Stimulated activated naive CD8-positive, alpha-beta T cell treated with anti-CD3 and anti-CD28 coated beads, Interleukin-15, Interleukin-2, amounts not matched to agents 100 U/mL and 50 U/mL, for 24 hours (primary cell): ENCODE measurements around the gene KCNIP3.

Experiments
- ATAC-seq: fragments of 150-1000 bp; cut with Tn5 transposase; one replicate; pipeline ENCODE4 v1.10.0; 2021
- DNase-seq: peaks from one replicate; pipeline ENCODE4 v3.0.0; 2021

The KCNIP3 gene

GRCh38 chr2:95314598-95314963 is 17.4 kb downstream of the KCNIP3 start:
- no peak for ATAC-seq
- no peak for DNase-seq

- ATAC-seq: no peak
- peak; percentile 7 for DNase-seq
Measured at GRCh38 chr2:95314964-95315611, 17.9 kb downstream of the KCNIP3 start.

GRCh38 chr2:95315801-95316411 is 18.8 kb downstream of the KCNIP3 start:
- ATAC-seq: no peak
- no peak for DNase-seq

- DNase-seq (no peak), ATAC-seq (no peak)
Measured at GRCh38 chr2:95316466-95317122, 19.4 kb downstream of the KCNIP3 start.

GRCh38 chr2:95317123-95317500 is 20.0 kb downstream of the KCNIP3 start:
- no peak for DNase-seq
- no peak for ATAC-seq

- ATAC-seq (no peak), DNase-seq (no peak)
Measured at GRCh38 chr2:95317665-95318425, 20.7 kb downstream of the KCNIP3 start.

- DNase-seq (no peak), ATAC-seq (no peak)
Measured at GRCh38 chr2:95318431-95319220, 21.5 kb downstream of the KCNIP3 start.

GRCh38 chr2:95319481-95320343 is 22.6 kb downstream of the KCNIP3 start:
- DNase-seq (no peak), ATAC-seq (no peak)

GRCh38 chr2:95320344-95320712 is 23.2 kb downstream of the KCNIP3 start:
- no peak for ATAC-seq
- DNase-seq: no peak

GRCh38 chr2:95320986-95321767 is 24.0 kb downstream of the KCNIP3 start:
- no peak for ATAC-seq
- no peak for DNase-seq

- ATAC-seq (no peak), DNase-seq (peak; percentile 14)
Measured at GRCh38 chr2:95323347-95324155, 26.4 kb downstream of the KCNIP3 start.

GRCh38 chr2:95325026-95325425 is 27.9 kb downstream of the KCNIP3 start:
- ATAC-seq: no peak

GRCh38 chr2:95325590-95326432 is 28.7 kb downstream of the KCNIP3 start:
- DNase-seq (no peak), ATAC-seq (no peak)

More at GRCh38 chr2:95325026-95325425, 27.9 kb downstream of the KCNIP3 start:
- no peak for DNase-seq

GRCh38 chr2:95326433-95327140 is 29.4 kb downstream of the KCNIP3 start:
- ATAC-seq (no peak), DNase-seq (no peak)

- ATAC-seq: no peak
- DNase-seq: no peak
Measured at GRCh38 chr2:95327861-95328260, 30.7 kb downstream of the KCNIP3 start.

GRCh38 chr2:95328358-95329125 is 31.4 kb downstream of the KCNIP3 start:
- DNase-seq (no peak), ATAC-seq (no peak)

- no peak for ATAC-seq
- DNase-seq: no peak
Measured at GRCh38 chr2:95329401-95329800, 32.3 kb downstream of the KCNIP3 start.
